Measurements from ENCODE around the gene ZSWIM8.

GRCh38 chr10:73813333-73813732, 27.9 kb downstream of the ZSWIM8 start:
- TF ChIP-seq GATA2 (IDR thresholded peaks at IDR 0.05; ENCODE audit: low read depth, low read length) (no peak), GATA3 (IDR thresholded peaks at IDR 0.05; ENCODE audit: low read depth, low read length) (no peak)
